PC-3 (cell line): Measurements from ENCODE around the gene KISS1R.

ENCODE experiments used
- CTCF ChIP-seq: fragments of 300-600 bp; sonication (generic); conservative IDR thresholded peaks from 2 replicates; pipeline ENCODE4 v1.5.1; 2017; ENCODE audit warnings: antibody characterized with exemption, low read depth, mild to moderate bottlenecking, low read length
- EZH2phosphoT487 ChIP-seq: fragments of 300-600 bp; sonication (generic); IDR thresholded peaks from 2 replicates; pipeline ENCODE4 v1.6.1; 2018; ENCODE audit warnings: mild to moderate bottlenecking, antibody characterized with exemption, low read length, borderline replicate concordance

- TF ChIP-seq CTCF (no peak), EZH2phosphoT487 (no peak)
Measured at GRCh38 chr19:927780-928401, 10.8 kb downstream of the KISS1R start.
